Osteoblast (primary cell): ENCODE data around the gene USHBP1. TPM values are rescaled to one million over a fixed set of nuclear protein-coding genes. Genes with fewer than 3 reads are reported as not detected.

Experiments
- DNase-seq: peaks from one replicate; pipeline ENCODE4 v3.0.0; 2011; ENCODE audit warnings: low spot score, mixed read lengths; ENCODE audit not compliant: insufficient read length; ENCODE audit errors: missing footprints
- H2AFZ ChIP-seq: 2 replicates; pipeline ENCODE4 v1.6.0; 2011; ENCODE audit warnings: mild to moderate bottlenecking, low read length
- H3K27ac ChIP-seq: 2 replicates; pipeline ENCODE4 v1.5.1; 2011; ENCODE audit warnings: mild to moderate bottlenecking, low read depth, low read length, moderate library complexity
- H3K27me3 ChIP-seq: 2 replicates; pipeline ENCODE4 v1.6.0; 2012; ENCODE audit warnings: mild to moderate bottlenecking, control low read depth, inconsistent platforms, low read length, moderate library complexity; ENCODE audit not compliant: insufficient read depth
- H3K36me3 ChIP-seq: 2 replicates; pipeline ENCODE4 v1.5.1; 2011; ENCODE audit warnings: mild to moderate bottlenecking, low read length, control low read depth, moderate library complexity; ENCODE audit not compliant: insufficient read depth
- H3K4me1 ChIP-seq: 2 replicates; pipeline ENCODE4 v1.5.1; 2011; ENCODE audit warnings: mild to moderate bottlenecking, low read length, control low read depth, moderate library complexity; ENCODE audit not compliant: insufficient read depth
- H3K4me2 ChIP-seq: 2 replicates; pipeline ENCODE4 v1.6.0; 2011; ENCODE audit warnings: mild to moderate bottlenecking, low read length; ENCODE audit not compliant: insufficient read depth
- H3K4me3 ChIP-seq: fragments of 200-600 bp; sonication (generic); 3 replicates; pipeline ENCODE4 v1.5.1; 2012; ENCODE audit warnings: mild to moderate bottlenecking, low read length, inconsistent platforms; ENCODE audit not compliant: insufficient read depth
- H3K79me2 ChIP-seq: 2 replicates; pipeline ENCODE4 v1.6.0; 2012; ENCODE audit warnings: mild to moderate bottlenecking, low read length, control low read depth, inconsistent platforms; ENCODE audit not compliant: insufficient read depth
- H3K9me3 ChIP-seq: 2 replicates; pipeline ENCODE4 v1.5.1; 2011; ENCODE audit warnings: low read depth, low read length, control low read depth
- H4K20me1 ChIP-seq: 2 replicates; pipeline ENCODE4 v1.6.0; 2012; ENCODE audit warnings: mild to moderate bottlenecking, low read length, control low read depth; ENCODE audit not compliant: insufficient read depth
- total RNA-seq: library from RNA; depleted of rRNA; stranded (reverse); fragments of >200 nt; gene quantifications from 2 replicates; pipeline ENCODE4 v1.2.3, GENCODE V29; 2012
- TF ChIP-seq, protein P1 (sequence below): IDR thresholded peaks from 2 replicates; pipeline ENCODE4 v1.5.1; 2011; ENCODE audit warnings: mild to moderate bottlenecking, low read depth, low read length, moderate library complexity; ENCODE audit errors: extremely low read depth

The USHBP1 gene
- total RNA-seq, 1 donor = not detected

DNA sequence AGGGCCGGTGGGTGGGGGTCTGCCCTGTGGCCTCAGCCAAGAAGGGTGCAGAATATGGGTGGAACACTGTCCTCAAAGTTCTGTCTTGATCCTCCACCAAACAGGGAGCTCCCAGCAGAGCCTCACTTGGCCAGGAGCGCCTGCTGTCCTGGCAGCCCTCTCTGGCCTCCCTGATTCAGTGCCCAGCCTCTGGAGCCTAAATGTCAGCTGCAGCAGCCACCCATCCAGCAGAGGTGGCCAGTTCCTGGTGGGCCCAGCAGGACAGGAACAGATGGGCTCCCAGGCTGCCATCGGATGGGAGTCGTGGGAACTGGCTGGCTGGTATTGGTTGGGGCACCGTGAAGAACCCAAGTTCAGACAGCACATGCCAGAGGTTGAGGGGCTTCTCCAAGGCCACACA is 51.2 kb downstream of the USHBP1 start:
- H3K9me3 ChIP-seq = no peaks in the 10 kb centered on the region
- peaks cover 44% of the 10 kb centered on the region for H3K36me3 ChIP-seq
- peaks cover 3% of the 10 kb centered on the region for H3K79me2 ChIP-seq
- no peak overlapping the region for H2AFZ ChIP-seq
- H3K27me3 ChIP-seq = no peaks in the 10 kb centered on the region
- H4K20me1 ChIP-seq = peaks cover 9% of the 10 kb centered on the region
- no peak overlapping the region for H3K27ac ChIP-seq
- H3K4me3 ChIP-seq = no peak overlapping the region
- TF ChIP-seq, protein P1, sequence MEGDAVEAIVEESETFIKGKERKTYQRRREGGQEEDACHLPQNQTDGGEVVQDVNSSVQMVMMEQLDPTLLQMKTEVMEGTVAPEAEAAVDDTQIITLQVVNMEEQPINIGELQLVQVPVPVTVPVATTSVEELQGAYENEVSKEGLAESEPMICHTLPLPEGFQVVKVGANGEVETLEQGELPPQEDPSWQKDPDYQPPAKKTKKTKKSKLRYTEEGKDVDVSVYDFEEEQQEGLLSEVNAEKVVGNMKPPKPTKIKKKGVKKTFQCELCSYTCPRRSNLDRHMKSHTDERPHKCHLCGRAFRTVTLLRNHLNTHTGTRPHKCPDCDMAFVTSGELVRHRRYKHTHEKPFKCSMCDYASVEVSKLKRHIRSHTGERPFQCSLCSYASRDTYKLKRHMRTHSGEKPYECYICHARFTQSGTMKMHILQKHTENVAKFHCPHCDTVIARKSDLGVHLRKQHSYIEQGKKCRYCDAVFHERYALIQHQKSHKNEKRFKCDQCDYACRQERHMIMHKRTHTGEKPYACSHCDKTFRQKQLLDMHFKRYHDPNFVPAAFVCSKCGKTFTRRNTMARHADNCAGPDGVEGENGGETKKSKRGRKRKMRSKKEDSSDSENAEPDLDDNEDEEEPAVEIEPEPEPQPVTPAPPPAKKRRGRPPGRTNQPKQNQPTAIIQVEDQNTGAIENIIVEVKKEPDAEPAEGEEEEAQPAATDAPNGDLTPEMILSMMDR = no peak
- H3K4me2 ChIP-seq = no peak overlapping the region
- peak; percentile 66 for DNase-seq
- H3K4me1 ChIP-seq = peaks cover 11% of the 10 kb centered on the region

DNA sequence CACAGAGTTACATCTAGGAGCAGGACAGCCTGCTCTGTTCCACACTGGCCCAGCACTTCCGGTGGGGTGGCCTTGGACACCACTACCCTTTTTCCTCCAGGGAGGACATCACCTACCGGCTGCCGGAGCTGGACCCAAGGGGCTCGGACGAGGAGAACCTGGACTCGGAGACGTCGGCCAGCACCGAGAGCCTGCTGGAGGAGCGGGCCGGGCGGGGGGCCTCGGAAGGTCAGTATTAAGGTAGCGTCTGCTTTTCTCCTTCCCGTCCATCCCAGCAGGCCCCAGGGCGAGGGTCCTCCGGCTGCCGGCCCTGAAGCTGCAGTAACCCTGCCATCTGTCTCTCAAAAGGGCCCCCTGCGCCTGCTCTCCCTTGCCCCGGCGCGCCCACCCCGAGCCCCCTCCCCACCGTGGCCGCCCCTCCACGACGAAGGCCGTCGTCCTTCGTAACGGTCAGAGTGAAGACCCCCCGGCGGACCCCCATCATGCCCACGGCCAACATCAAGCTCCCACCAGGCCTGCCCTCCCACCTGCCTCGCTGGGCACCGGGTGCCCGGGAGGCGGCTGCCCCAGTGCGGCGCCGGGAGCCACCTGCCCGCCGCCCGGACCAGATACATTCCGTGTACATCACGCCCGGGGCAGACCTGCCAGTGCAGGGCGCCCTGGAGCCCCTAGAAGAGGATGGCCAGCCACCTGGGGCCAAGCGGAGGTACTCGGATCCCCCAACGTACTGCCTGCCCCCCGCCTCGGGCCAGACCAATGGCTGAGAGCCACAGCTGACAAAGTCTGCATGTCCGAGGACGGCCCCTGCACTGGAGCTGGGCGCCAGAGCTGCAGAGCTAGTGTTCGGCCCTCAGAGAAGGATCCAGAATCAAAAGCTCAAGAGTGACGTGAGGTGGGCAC is 52.7 kb downstream of the USHBP1 start:
- Histone ChIP-seq H3K79me2 (peaks cover 3% of the 10 kb centered on the region), H3K4me1 (peaks cover 11% of the 10 kb centered on the region), H3K4me3 (no peak overlapping the region), H3K36me3 (peaks cover 40% of the 10 kb centered on the region), H3K9me3 (no peaks in the 10 kb centered on the region), H4K20me1 (peaks cover 9% of the 10 kb centered on the region), H2AFZ (no peak overlapping the region), H3K27ac (no peak overlapping the region), H3K4me2 (no peak overlapping the region), H3K27me3 (no peaks in the 10 kb centered on the region)
- peak; percentile 38 for DNase-seq
- TF ChIP-seq, protein P1 = no peak

DNA sequence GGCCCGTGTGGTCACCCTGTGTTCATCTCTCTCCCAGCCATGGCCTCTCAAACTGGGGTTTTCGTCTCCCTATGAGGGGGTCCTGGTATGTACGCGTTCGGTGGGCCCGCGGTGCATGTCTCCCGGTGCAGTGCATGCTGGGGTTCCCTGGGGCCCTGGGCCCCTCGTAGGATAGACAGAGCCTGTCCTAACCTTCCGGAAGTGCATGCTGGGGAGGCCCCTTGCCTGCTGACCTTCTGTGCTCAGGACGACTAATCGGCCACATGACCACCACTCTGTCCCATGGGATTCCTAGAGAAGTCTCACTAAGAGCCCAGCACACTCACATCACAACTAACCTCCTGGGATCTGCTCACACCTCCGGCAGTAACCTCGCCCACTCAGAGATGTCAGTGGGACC is 54.2 kb downstream of the USHBP1 start:
- TF ChIP-seq, protein P1 = no peak

More for the DNA sequence above, 54.2 kb downstream of the USHBP1 start:
- H2AFZ ChIP-seq = no peak overlapping the region
- no peaks in the 10 kb centered on the region for H3K27me3 ChIP-seq
- H3K27ac ChIP-seq = no peak overlapping the region
- H3K9me3 ChIP-seq = no peaks in the 10 kb centered on the region
- peaks cover 9% of the 10 kb centered on the region for H4K20me1 ChIP-seq
- H3K4me1 ChIP-seq = peaks cover 11% of the 10 kb centered on the region
- peaks cover 53% of the 10 kb centered on the region for H3K36me3 ChIP-seq
- H3K79me2 ChIP-seq = no peaks in the 10 kb centered on the region
- no peak overlapping the region for H3K4me2 ChIP-seq
- H3K4me3 ChIP-seq = no peak overlapping the region
- peak; percentile 81 for DNase-seq
